CD8-positive, alpha-beta memory T cell (primary cell): ENCODE measurements around the gene RCOR3. TPM values are rescaled to one million over a fixed set of nuclear protein-coding genes. Genes with fewer than 3 reads are reported as not detected.
"Not testable (repeated sequence)": the region's sequence is repeated elsewhere in the genome, so short reads cannot be mapped to it uniquely, and the experiment has no call there.

Source experiments
- CTCF ChIA-PET: fragments of 350-600 bp; sonication (Branson Sonifier 250); formaldehyde crosslinking; loops from one replicate; lab custom pipeline; 2021; ENCODE audit warnings: antibody characterized with exemption; lab: Charles Lee
- POLR2A ChIA-PET: fragments of 350-600 bp; sonication (Branson Sonifier 250); formaldehyde crosslinking; loops from one replicate; lab custom pipeline; 2021; ENCODE audit warnings: antibody characterized with exemption; lab: Charles Lee
- DNase-seq, 5 donors: peaks; one replicate each; pipeline versions ENCODE4 v3.0.0 to v3.0.0-alpha.2; 2020 to 2022; ENCODE audit warnings: mixed read lengths in 1 of 5
- H3K27ac ChIP-seq: one replicate; pipeline ENCODE4 v1.7.0; 2013; ENCODE audit warnings: low read depth, mild to moderate bottlenecking, low read length, moderate library complexity
- H3K27me3 ChIP-seq: 2 replicates; pipeline ENCODE4 v1.7.0; 2013; ENCODE audit warnings: low read length, mild to moderate bottlenecking; ENCODE audit not compliant: insufficient read depth, poor library complexity, severe bottlenecking
- H3K36me3 ChIP-seq: 2 replicates; pipeline ENCODE4 v1.7.0; 2013; ENCODE audit warnings: mild to moderate bottlenecking, low read length, moderate library complexity; ENCODE audit not compliant: insufficient read depth
- H3K4me1 ChIP-seq: 2 replicates; pipeline ENCODE4 v1.7.0; 2013; ENCODE audit warnings: mild to moderate bottlenecking, low read length, moderate library complexity; ENCODE audit not compliant: insufficient read depth
- H3K4me3 ChIP-seq: 2 replicates; pipeline ENCODE4 v1.7.0; 2013; ENCODE audit warnings: mild to moderate bottlenecking, low read length
- H3K9me3 ChIP-seq: 2 replicates; pipeline ENCODE4 v1.7.0; 2013; ENCODE audit warnings: mild to moderate bottlenecking, low read length
- H3K27ac Mint-ChIP-seq, 8 donors: one replicate each; pipeline ENCODE4 v1.8.0; 2020 to 2021; ENCODE audit warnings: mixed read lengths in 8 of 8, mild to moderate bottlenecking in 6 of 8, inconsistent platforms in 3 of 8, moderate library complexity in 3 of 8
- H3K27me3 Mint-ChIP-seq, 2 donors: one replicate each; pipeline ENCODE4 v1.8.0; 2020 to 2021; ENCODE audit warnings: mixed read lengths in 2 of 2, mild to moderate bottlenecking in 1 of 2, moderate library complexity in 1 of 2
- H3K36me3 Mint-ChIP-seq, 3 donors: one replicate each; pipeline ENCODE4 v1.8.0; 2020 to 2021; ENCODE audit warnings: mixed read lengths in 3 of 3, inconsistent platforms in 1 of 3, mild to moderate bottlenecking in 1 of 3
- H3K4me1 Mint-ChIP-seq, 3 donors: one replicate each; pipeline ENCODE4 v1.8.0; 2020 to 2021; ENCODE audit warnings: mixed read lengths in 3 of 3, inconsistent platforms in 1 of 3, mild to moderate bottlenecking in 1 of 3
- H3K4me3 Mint-ChIP-seq, 7 donors: one replicate each; pipeline ENCODE4 v1.8.0; 2020 to 2021; ENCODE audit warnings: mixed read lengths in 7 of 7, mild to moderate bottlenecking in 6 of 7, moderate library complexity in 4 of 7, inconsistent platforms in 2 of 7
- H3K9me3 Mint-ChIP-seq, 5 donors: one replicate each; pipeline ENCODE4 v1.8.0; 2020 to 2022; ENCODE audit warnings: mixed read lengths in 5 of 5, mild to moderate bottlenecking in 3 of 5, moderate library complexity in 2 of 5, inconsistent platforms in 1 of 5
- polyA plus RNA-seq: library from polyadenylated mRNA; unstranded; fragments of 300-500 nt; fragmentation: Illumina TruSeq; gene quantifications from one replicate; pipeline ENCODE4 v1.2.3, GENCODE V29; 2021
- total RNA-seq, 2 experiments: library from RNA; stranded (reverse); gene quantifications; one replicate each; pipeline ENCODE4 v1.2.3, GENCODE V29; 2021

The RCOR3 gene
- total and polyA plus RNA-seq, 3 experiments from 2014 or later = 25.6 to 36.4 (median 33.9) TPM

GRCh38 chr1:211261229-211261628, 2.1 kb downstream of the RCOR3 start:
- ChIA-PET CTCF (interaction anchor here (1.4 to 1.6 kb wide), 2 partner anchors 17 to 62 kb away, joined by 4 read pairs; no protein-coding TSS in a partner anchor), POLR2A (interaction anchor here (1.1 kb wide), 1 partner anchor 318 kb away, joined by 3 read pairs; the partner anchor contains the start of gene SLC30A1)
- Histone ChIP-seq H3K36me3 (no peaks in the 10 kb centered on the region), H3K27me3 (no peaks in the 10 kb centered on the region), H3K9me3 (no peaks in the 10 kb centered on the region), H3K27ac (peak overlapping the region; percentile 72), H3K4me1 (peaks cover 13% of the 10 kb centered on the region), H3K4me3 (peak overlapping the region; percentile 91)
- Mint-ChIP-seq H3K9me3 (no peaks in the 10 kb centered on the region), H3K4me1 (peaks cover 27 to 37% (median 37%) of the 10 kb centered on the region in 3 donors), H3K27ac (peak overlapping the region in 7 of 8 donors; percentile 6 to 95 (median 71)), H3K36me3 (peaks cover 0 to 34% (median 5%) of the 10 kb centered on the region in 3 donors), H3K27me3 (no peaks in the 10 kb centered on the region), H3K4me3 (peak overlapping the region; percentile 86 to 95 (median 90))
- no peak for DNase-seq

DNA sequence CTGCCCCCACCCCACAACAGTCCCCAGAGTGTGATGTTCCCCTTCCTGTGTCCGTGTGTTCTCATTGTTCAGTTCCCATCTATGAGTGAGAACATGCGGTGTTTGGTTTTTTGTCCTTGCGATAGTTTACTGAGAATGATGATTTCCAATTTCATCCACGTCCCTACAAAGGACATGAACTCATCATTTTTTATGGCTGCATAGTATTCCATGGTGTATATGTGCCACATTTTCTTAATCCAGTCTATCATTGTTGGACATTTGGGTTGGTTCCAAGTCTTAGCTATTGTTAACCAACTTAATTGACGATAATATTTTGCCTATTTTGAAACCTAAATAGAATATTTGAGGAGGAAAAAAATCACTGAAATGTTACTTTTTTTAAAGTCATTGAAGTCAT, 3.9 kb downstream of the RCOR3 start:
- H3K9me3 ChIP-seq, H3K27me3 ChIP-seq, POLR2A ChIA-PET, CTCF ChIA-PET, H3K27ac Mint-ChIP-seq, DNase-seq, H3K27me3 Mint-ChIP-seq, H3K4me3 ChIP-seq, H3K36me3 ChIP-seq, H3K4me1 ChIP-seq, H3K9me3 Mint-ChIP-seq, H3K4me3 Mint-ChIP-seq, H3K27ac ChIP-seq: not testable (repeated sequence)
- peaks cover 0 to 42% (median 6%) of the 10 kb centered on the region in 3 donors for H3K36me3 Mint-ChIP-seq
- H3K4me1 Mint-ChIP-seq = peaks cover 31 to 47% (median 46%) of the 10 kb centered on the region in 3 donors

GRCh38 chr1:211267204-211267857, 8.2 kb downstream of the RCOR3 start:
- Histone ChIP-seq H3K4me1 (no peaks in the 10 kb centered on the region), H3K36me3 (peaks cover 14% of the 10 kb centered on the region), H3K27me3 (no peaks in the 10 kb centered on the region), H3K27ac (no peak overlapping the region), H3K9me3 (no peaks in the 10 kb centered on the region), H3K4me3 (no peak overlapping the region)
- DNase-seq = no peak
- Mint-ChIP-seq H3K36me3 (peaks cover 8 to 40% (median 14%) of the 10 kb centered on the region in 3 donors), H3K27me3 (no peaks in the 10 kb centered on the region), H3K4me1 (peaks cover 22 to 41% (median 36%) of the 10 kb centered on the region in 3 donors), H3K4me3 (no peak overlapping the region), H3K9me3 (no peaks in the 10 kb centered on the region), H3K27ac (peak overlapping the region in 2 of 8 donors; percentile 14 to 46)
- ChIA-PET CTCF (no interaction called here), POLR2A (no interaction called here)

- Mint-ChIP-seq H3K36me3 (peaks cover 0 to 32% (median 6%) of the 10 kb centered on the region in 3 donors), H3K27me3 (no peaks in the 10 kb centered on the region), H3K4me3 (no peak overlapping the region), H3K4me1 (peaks cover 4 to 20% (median 11%) of the 10 kb centered on the region in 3 donors), H3K27ac (no peak overlapping the region), H3K9me3 (no peaks in the 10 kb centered on the region)
- no peak for DNase-seq
- Histone ChIP-seq H3K4me3 (no peak overlapping the region), H3K27me3 (no peaks in the 10 kb centered on the region), H3K36me3 (peaks cover 16% of the 10 kb centered on the region), H3K9me3 (no peaks in the 10 kb centered on the region), H3K4me1 (no peaks in the 10 kb centered on the region), H3K27ac (no peak overlapping the region)
- ChIA-PET POLR2A (no interaction called here), CTCF (no interaction called here)
Observed at GRCh38 chr1:211279340-211279739, 20.2 kb downstream of the RCOR3 start.

- Histone ChIP-seq H3K27me3 (no peaks in the 10 kb centered on the region), H3K9me3 (no peaks in the 10 kb centered on the region), H3K27ac (no peak overlapping the region), H3K4me1 (no peaks in the 10 kb centered on the region), H3K4me3 (no peak overlapping the region), H3K36me3 (peaks cover 16% of the 10 kb centered on the region)
- ChIA-PET POLR2A (no interaction called here), CTCF (no interaction called here)
- Mint-ChIP-seq H3K4me1 (peaks cover 7 to 24% (median 10%) of the 10 kb centered on the region in 3 donors), H3K9me3 (no peaks in the 10 kb centered on the region), H3K27ac (no peak overlapping the region), H3K36me3 (peaks cover 0 to 38% (median 15%) of the 10 kb centered on the region in 3 donors), H3K27me3 (no peaks in the 10 kb centered on the region), H3K4me3 (no peak overlapping the region)
- no peak for DNase-seq
Observed at GRCh38 chr1:211280910-211281309, 21.7 kb downstream of the RCOR3 start.

DNA sequence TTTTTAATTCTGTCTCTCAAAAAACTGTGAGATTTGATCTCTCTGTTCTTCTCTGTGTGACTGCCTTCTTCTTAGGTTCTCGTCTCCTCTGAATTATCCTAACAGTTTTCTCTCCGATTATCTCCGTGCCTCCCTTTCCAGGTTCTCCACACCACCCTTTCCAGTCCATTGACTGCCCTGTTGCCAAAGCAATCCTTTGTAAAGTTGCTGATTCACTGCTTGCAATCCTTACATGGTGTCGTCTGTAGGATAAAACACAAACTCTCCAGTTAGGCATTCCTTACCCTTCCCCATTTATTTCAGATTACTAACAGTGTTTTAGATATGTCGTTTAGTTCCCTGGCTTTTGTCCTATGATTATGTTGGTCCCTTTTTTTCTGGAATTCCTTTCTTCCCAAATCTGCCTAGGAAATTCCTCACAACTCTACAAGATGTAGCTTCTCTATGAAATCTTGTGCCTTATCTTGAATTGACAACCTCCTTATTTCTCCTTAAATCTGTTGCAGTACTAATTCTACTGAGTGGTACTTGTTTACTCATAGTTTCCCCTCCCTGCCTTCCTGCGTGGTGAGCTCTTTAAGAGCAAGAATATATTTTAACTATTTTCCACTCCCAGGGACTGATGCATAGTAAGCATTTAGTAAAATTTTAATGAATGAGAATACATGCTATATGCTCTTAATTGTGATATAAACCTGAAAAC, 22.3 kb downstream of the RCOR3 start:
- Histone ChIP-seq H3K27me3 (no peaks in the 10 kb centered on the region), H3K9me3 (no peaks in the 10 kb centered on the region), H3K27ac (no peak overlapping the region), H3K4me1 (no peaks in the 10 kb centered on the region), H3K36me3 (peaks cover 16% of the 10 kb centered on the region), H3K4me3 (no peak overlapping the region)
- Mint-ChIP-seq H3K4me3 (no peak overlapping the region), H3K27me3 (no peaks in the 10 kb centered on the region), H3K36me3 (peaks cover 0 to 37% (median 13%) of the 10 kb centered on the region in 3 donors), H3K9me3 (no peaks in the 10 kb centered on the region), H3K27ac (no peak overlapping the region), H3K4me1 (peaks cover 7 to 22% (median 8%) of the 10 kb centered on the region in 3 donors)
- ChIA-PET POLR2A (no interaction called here), CTCF (no interaction called here)
- no peak for DNase-seq

DNA sequence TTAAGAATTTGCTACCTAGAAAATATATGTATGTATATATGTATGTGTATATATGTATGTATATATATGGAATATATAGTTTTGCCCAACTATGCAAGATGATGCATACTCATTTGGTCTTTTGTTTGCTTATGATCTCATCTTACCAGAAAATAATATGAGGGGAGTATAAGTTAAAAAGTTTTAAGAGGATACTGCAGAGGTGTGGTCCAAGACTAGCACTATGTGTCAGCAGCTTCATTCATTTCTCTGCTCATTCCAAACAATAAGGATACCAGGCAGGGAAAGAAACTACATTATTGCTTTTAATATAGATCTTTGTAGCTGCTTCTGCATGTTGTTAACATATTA, 22.8 kb downstream of the RCOR3 start:
- H3K4me1 ChIP-seq = no peaks in the 10 kb centered on the region
- ChIA-PET POLR2A (no interaction called here), CTCF (no interaction called here)
- no peak for DNase-seq
- no peak overlapping the region for H3K27ac ChIP-seq
- H3K27me3 Mint-ChIP-seq = no peaks in the 10 kb centered on the region
- H3K27ac Mint-ChIP-seq = no peak overlapping the region
- peaks cover 7 to 22% (median 8%) of the 10 kb centered on the region in 3 donors for H3K4me1 Mint-ChIP-seq
- H3K4me3 Mint-ChIP-seq = no peak overlapping the region
- H3K9me3 ChIP-seq = no peaks in the 10 kb centered on the region
- peaks cover 3 to 41% (median 16%) of the 10 kb centered on the region in 3 donors for H3K36me3 Mint-ChIP-seq
- H3K4me3 ChIP-seq = no peak overlapping the region
- no peaks in the 10 kb centered on the region for H3K27me3 ChIP-seq
- no peaks in the 10 kb centered on the region for H3K9me3 Mint-ChIP-seq
- peaks cover 16% of the 10 kb centered on the region for H3K36me3 ChIP-seq

- no peak for DNase-seq
- Mint-ChIP-seq H3K9me3 (no peaks in the 10 kb centered on the region), H3K27ac (peak overlapping the region in 1 of 8 donors; percentile 36), H3K27me3 (no peaks in the 10 kb centered on the region), H3K36me3 (peaks cover 10 to 52% (median 30%) of the 10 kb centered on the region in 3 donors), H3K4me3 (no peak overlapping the region), H3K4me1 (peaks cover 10 to 27% (median 15%) of the 10 kb centered on the region in 3 donors)
- Histone ChIP-seq H3K27me3 (no peaks in the 10 kb centered on the region), H3K27ac (no peak overlapping the region), H3K4me1 (no peaks in the 10 kb centered on the region), H3K36me3 (peaks cover 22% of the 10 kb centered on the region), H3K9me3 (no peaks in the 10 kb centered on the region), H3K4me3 (no peak overlapping the region)
- POLR2A ChIA-PET = no interaction called here
- CTCF ChIA-PET = interaction anchor here (1.3 kb wide), 2 partner anchors 9 to 11 kb away, joined by 3 read pairs; no protein-coding TSS in a partner anchor
Observed at GRCh38 chr1:211285196-211285595, 26.0 kb downstream of the RCOR3 start.
